HCT116 (cell line): ENCODE measurements around the gene KIR3DL3. TPM values are rescaled to one million over a fixed set of nuclear protein-coding genes. Genes with fewer than 3 reads are reported as not detected.

ENCODE experiments used
- ATAC-seq: fragments of 200-7000 bp; cut with Tn5 transposase; 2 replicates; pipeline ENCODE4 v1.9.1; 2020; ENCODE audit warnings: mild to moderate bottlenecking, moderate library complexity
- BruUV-seq: library from RNA; stranded (reverse); fragments of 400-500 nt; replicated peaks from 2 replicates; lab custom pipeline; 2021; lab: Mats Ljungman, UMichigan
- CTCF ChIA-PET: fragments of 300-600 bp; sonication (Branson Sonifier 250); formaldehyde crosslinking; loops from one replicate; lab custom pipeline; 2021; ENCODE audit warnings: antibody characterized with exemption; lab: Charles Lee
- POLR2A ChIA-PET: fragments of 300-600, 350-600 bp; sonication (Branson Sonifier 250); formaldehyde crosslinking; loops from one replicate; lab custom pipeline; 2021; ENCODE audit warnings: antibody characterized with exemption; lab: Charles Lee
- RAD21 ChIA-PET, 2 experiments: fragments of 300-600 bp; sonication (Branson Sonifier 250); formaldehyde crosslinking; loops; one replicate each; lab custom pipeline; 2023; ENCODE audit warnings: low total read pairs in 2 of 2; ENCODE audit not compliant: uncharacterized antibody in 2 of 2, unreplicated experiment in 2 of 2, low non-redundant PET in 1 of 2; lab: Charles Lee
- DNase-seq: peaks from one replicate; pipeline ENCODE4 v3.0.0-alpha.2; 2010; ENCODE audit warnings: low read depth, low spot score
- H2AFZ ChIP-seq: fragments of 200-600 bp; shearing (Covaris generic), sonication (generic); 2 replicates; pipeline ENCODE4 v1.6.1; 2017; ENCODE audit warnings: low read depth, mixed run types, mixed read lengths, antibody characterized with exemption, low read length; ENCODE audit not compliant: poor library complexity, severe bottlenecking
- H3K27ac ChIP-seq: 2 replicates; pipeline ENCODE4 v1.5.1; 2012; ENCODE audit warnings: low read depth, low read length
- H3K27me3 ChIP-seq: fragments of 200-600 bp; sonication (generic); 2 replicates; pipeline ENCODE4 v1.6.1; 2016; ENCODE audit warnings: mixed run types, low read length, mixed read lengths; ENCODE audit not compliant: insufficient read depth
- H3K36me3 ChIP-seq, 2 experiments: fragments of 200-500 bp in 1 of 2; fragments of 200-600 bp in 1 of 2; sonication (Bioruptor generic) in 1 of 2; sonication (generic) in 1 of 2; 2 replicates each; pipeline versions ENCODE4 v1.5.1 to v1.6.1; 2014 to 2016; ENCODE audit warnings: low read length in 2 of 2, inconsistent platforms in 1 of 2, mixed read lengths in 1 of 2, mixed run types in 1 of 2; ENCODE audit not compliant: insufficient read depth in 2 of 2, control insufficient read depth in 1 of 2
- H3K4me1 ChIP-seq, 2 experiments: fragments of 200-600 bp in 1 of 2; sonication (generic) in 1 of 2; 2 replicates each; pipeline versions ENCODE4 v1.5.1 to v1.6.1; 2012 to 2017; ENCODE audit warnings: low read length in 2 of 2, inconsistent platforms in 1 of 2, mild to moderate bottlenecking in 1 of 2, mixed read lengths in 1 of 2, mixed run types in 1 of 2, moderate library complexity in 1 of 2; ENCODE audit not compliant: insufficient read depth in 2 of 2, control insufficient read depth in 1 of 2
- H3K4me2 ChIP-seq: fragments of 200-600 bp; sonication (generic); 2 replicates; pipeline ENCODE4 v1.6.1; 2017; ENCODE audit warnings: mixed run types, low read length, mixed read lengths
- H3K4me3 ChIP-seq, 2 experiments: fragments of 200-600 bp in 1 of 2; sonication (generic) in 1 of 2; replicated peaks in 1 of 2; 2 replicates each; pipeline ENCODE4 v1.5.1; 2011 to 2016; ENCODE audit warnings: low read length in 2 of 2, control low read depth in 1 of 2, low read depth in 1 of 2, mild to moderate bottlenecking in 1 of 2, mixed read lengths in 1 of 2, mixed run types in 1 of 2
- H3K79me2 ChIP-seq: fragments of 200-600 bp; sonication (generic); 2 replicates; pipeline ENCODE4 v1.6.1; 2017; ENCODE audit warnings: mild to moderate bottlenecking, mixed run types, low read length, moderate library complexity, mixed read lengths; ENCODE audit not compliant: insufficient read depth
- H3K9ac ChIP-seq: fragments of 200-600 bp; sonication (generic); 2 replicates; pipeline ENCODE4 v1.6.1; 2016; ENCODE audit warnings: low read length, mixed read lengths
- H3K9me2 ChIP-seq: fragments of 200-600 bp; sonication (generic), shearing (Covaris generic); 2 replicates; pipeline ENCODE4 v1.6.1; 2017; ENCODE audit warnings: mixed run types, mild to moderate bottlenecking, moderate library complexity; ENCODE audit not compliant: insufficient read depth
- H3K9me3 ChIP-seq, 2 experiments: fragments of 200-500 bp in 1 of 2; fragments of 200-600 bp in 1 of 2; sonication (Bioruptor generic) in 1 of 2; sonication (generic) in 1 of 2; 2 replicates each; pipeline ENCODE4 v1.6.1; 2014 to 2017; ENCODE audit warnings: low read length in 2 of 2, mixed read lengths in 2 of 2, inconsistent platforms in 1 of 2, low read depth in 1 of 2, mild to moderate bottlenecking in 1 of 2, mixed run types in 1 of 2, moderate library complexity in 1 of 2; ENCODE audit not compliant: control insufficient read depth in 1 of 2, insufficient read depth in 1 of 2
- H4K20me1 ChIP-seq: fragments of 200-600 bp; sonication (generic), shearing (Covaris generic); 2 replicates; pipeline ENCODE4 v1.6.1; 2017; ENCODE audit warnings: mixed run types, mild to moderate bottlenecking, moderate library complexity; ENCODE audit not compliant: insufficient read depth
- ATF3 ChIP-seq: IDR thresholded peaks from 2 replicates; pipeline ENCODE4 v1.6.1; 2012
- CBX3 ChIP-seq: IDR thresholded peaks from 2 replicates; pipeline ENCODE4 v1.6.1; 2012; ENCODE audit warnings: low read depth
- CEBPB ChIP-seq: IDR thresholded peaks from 2 replicates; pipeline ENCODE4 v1.6.1; 2012; ENCODE audit warnings: low read depth
- CTCF ChIP-seq, 3 experiments: fragments of 200-600 bp in 1 of 3; sonication (generic) in 1 of 3; IDR thresholded peaks in 2 of 3; conservative IDR thresholded peaks in 1 of 3; 2 replicates each; pipeline ENCODE4 v1.5.1; 2012 to 2017; ENCODE audit warnings: low read depth in 2 of 3, low read length in 2 of 3, antibody characterized with exemption in 1 of 3, borderline replicate concordance in 1 of 3, control low read depth in 1 of 3, mild to moderate bottlenecking in 1 of 3, mixed read lengths in 1 of 3, mixed run types in 1 of 3, moderate library complexity in 1 of 3; ENCODE audit not compliant: insufficient read depth in 1 of 3
- EZH2 ChIP-seq: fragments of 200-600 bp; sonication (generic); IDR thresholded peaks from 2 replicates; pipeline ENCODE4 v1.6.1; 2017; ENCODE audit warnings: antibody characterized with exemption, mixed run types
- EZH2phosphoT487 ChIP-seq: fragments of 200-600 bp; IDR thresholded peaks from 2 replicates; pipeline ENCODE4 v1.6.1; 2018; ENCODE audit warnings: antibody characterized with exemption, borderline replicate concordance
- JUND ChIP-seq: IDR thresholded peaks from 2 replicates; pipeline ENCODE4 v1.6.1; 2012
- MAX ChIP-seq: IDR thresholded peaks from 2 replicates; pipeline ENCODE4 v1.6.1; 2012
- POLR2A ChIP-seq: IDR thresholded peaks from 2 replicates; pipeline ENCODE4 v1.7.0; 2011; ENCODE audit warnings: borderline replicate concordance; ENCODE audit not compliant: insufficient read depth, insufficient read length; ENCODE audit errors: extremely low read depth
- POLR2AphosphoS5 ChIP-seq: IDR thresholded peaks from 2 replicates; pipeline ENCODE4 v1.6.1; 2011; ENCODE audit warnings: mild to moderate bottlenecking, low read depth, low read length, moderate library complexity
- REST ChIP-seq: IDR thresholded peaks from 2 replicates; pipeline ENCODE4 v1.6.1; 2012; ENCODE audit warnings: low read depth
- SIN3A ChIP-seq: IDR thresholded peaks from 2 replicates; pipeline ENCODE4 v1.6.1; 2012; ENCODE audit warnings: low read depth
- SP1 ChIP-seq: IDR thresholded peaks from 2 replicates; pipeline ENCODE4 v1.6.1; 2012; ENCODE audit warnings: low read depth
- ZBTB33 ChIP-seq: IDR thresholded peaks from 2 replicates; pipeline ENCODE4 v1.6.1; 2011; ENCODE audit warnings: mild to moderate bottlenecking, low read length, moderate library complexity; ENCODE audit not compliant: insufficient replicate concordance; ENCODE audit errors: extremely low read depth
- ZNF274 ChIP-seq: fragments of 200-500 bp; sonication (Bioruptor generic); IDR thresholded peaks from 2 replicates; pipeline ENCODE4 v1.6.1; 2014; ENCODE audit warnings: mild to moderate bottlenecking, low read depth, low read length, inconsistent platforms
- intact Hi-C: fragments of 100-400 bp; cut with micrococcal nuclease; formaldehyde crosslinking; loops from 2 replicates; pipeline ENCODE4 v1.10.0; 2022
- total RNA-seq: library from RNA; stranded (reverse); gene quantifications from one replicate; pipeline ENCODE4 v1.2.1, GENCODE V29; 2021; ENCODE audit not compliant: unreplicated experiment

The KIR3DL3 gene
- total RNA-seq, 1 experiment from 2014 or later: not detected

GRCh38 chr19:54724644-54725043 lies 402 bp downstream of the KIR3DL3 start:
- ChIA-PET CTCF (no interaction called here), RAD21 (no interaction called here), POLR2A (no interaction called here)
- peaks cover 13% of the 10 kb centered on the region for H3K27me3 ChIP-seq
- no peak for TF ChIP-seq REST
- no peak for TF ChIP-seq JUND
- TF ChIP-seq POLR2AphosphoS5: no peak
- TF ChIP-seq ATF3: no peak
- no peak for TF ChIP-seq POLR2A
- TF ChIP-seq CTCF (IDR thresholded peaks at IDR 0.05 in 2 of 3, conservative IDR thresholded peaks at IDR 0.05 in 1 of 3; ENCODE audit: borderline replicate concordance in 1 of 3, insufficient read depth in 1 of 3, low read depth in 2 of 3, low read length in 2 of 3): no peak
- no peak for TF ChIP-seq CEBPB
- no peak for TF ChIP-seq ZBTB33
- no peak for TF ChIP-seq SIN3A
- no peak for TF ChIP-seq EZH2
- TF ChIP-seq CBX3: no peak
- no peak for TF ChIP-seq SP1
- TF ChIP-seq EZH2phosphoT487: no peak
- TF ChIP-seq MAX: no peak
- no peak for TF ChIP-seq ZNF274
- no TSS peak for BruUV-seq
- no peak overlapping the region for H3K4me2 ChIP-seq
- H3K9ac ChIP-seq: no peak overlapping the region
- no peaks in the 10 kb centered on the region for H3K4me1 ChIP-seq
- H3K9me2 ChIP-seq: no peaks in the 10 kb centered on the region
- DNase-seq (no peak), ATAC-seq (no peak)
- H3K36me3 ChIP-seq: no peaks in the 10 kb centered on the region
- peaks cover 8 to 12% of the 10 kb centered on the region in 2 experiments; a peak in 3 of 4 replicates for H3K9me3 ChIP-seq
- intact Hi-C loops: no loop called here
- H3K27ac ChIP-seq: no peak overlapping the region
- no peaks in the 10 kb centered on the region for H4K20me1 ChIP-seq
- no peak overlapping the region for H2AFZ ChIP-seq
- no peak overlapping the region for H3K4me3 ChIP-seq
- no peaks in the 10 kb centered on the region for H3K79me2 ChIP-seq
